ENCODE measurements around the gene PIH1D1.

- no peak for TF ChIP-seq POLR2A (IDR thresholded peaks at IDR 0.05; ENCODE audit: low read depth, low read length)
- no peak for TF ChIP-seq POLR2AphosphoS5 (IDR thresholded peaks at IDR 0.05; ENCODE audit: low read depth, low read length)
Measured at GRCh38 chr19:49431330-49431749, 20.3 kb downstream of the PIH1D1 start.
